K562 (cell line): ENCODE results near the gene UBE2R2.

Source experiments
- CC2D1A ChIP-seq: fragments of 450-650 bp; IDR thresholded peaks from 2 replicates; pipeline ENCODE4 v1.6.1; 2017; ENCODE audit warnings: mild to moderate bottlenecking
- CTCF ChIP-seq, 3 experiments: IDR thresholded peaks in 2 of 3; conservative IDR thresholded peaks in 1 of 3; 2 replicates each; pipeline ENCODE4 v1.5.1; 2011 to 2012; ENCODE audit warnings: low read length in 3 of 3, mild to moderate bottlenecking in 3 of 3, control low read depth in 2 of 3, improper control_type of control experiment in 1 of 3, inconsistent platforms in 1 of 3, low read depth in 1 of 3, mixed read lengths in 1 of 3, moderate library complexity in 1 of 3; ENCODE audit not compliant: insufficient read depth in 2 of 3
- E2F8 ChIP-seq: fragments of 450-650 bp; IDR thresholded peaks from 2 replicates; pipeline ENCODE4 v1.7.1; 2018; ENCODE audit warnings: mild to moderate bottlenecking, low read depth; ENCODE audit not compliant: partially characterized antibody
- HSF4 ChIP-seq: fragments of 250-450 bp; sonication (Bioruptor Pico); IDR thresholded peaks from 2 replicates; pipeline ENCODE4 v2.1.2; 2022; ENCODE audit warnings: mild to moderate bottlenecking, moderate library complexity, borderline replicate concordance
- NFIC ChIP-seq: fragments of 450-650 bp; IDR thresholded peaks from 2 replicates; pipeline ENCODE4 v1.6.1; 2017; ENCODE audit warnings: mild to moderate bottlenecking, inconsistent platforms
- POLR2A ChIP-seq: fragments of 450-650 bp; conservative IDR thresholded peaks from 2 replicates; pipeline ENCODE4 v1.6.1; 2016
- SRSF1 ChIP-seq: fragments of 200-400 bp; formaldehyde crosslinking; IDR thresholded peaks from 2 replicates; pipeline ENCODE4 v1.6.1; 2017; ENCODE audit warnings: mild to moderate bottlenecking, low read depth, low read length, moderate library complexity
- ZNF77 ChIP-seq: fragments of 250-450 bp; sonication (Bioruptor Pico); IDR thresholded peaks from 2 replicates; pipeline ENCODE4 v1.5.0; 2020

GRCh38 chr9:33878691-33879366, 61.9 kb downstream of the UBE2R2 start:
- TF ChIP-seq NFIC, result no peak
- TF ChIP-seq HSF4 (CRISPR knock-in tag), result no peak
- no peak for TF ChIP-seq CTCF (IDR thresholded peaks at IDR 0.05 in 2 of 3, conservative IDR thresholded peaks at IDR 0.05 in 1 of 3; ENCODE audit: insufficient read depth in 2 of 3, low read depth in 1 of 3, low read length in 3 of 3)
- TF ChIP-seq SRSF1, result no peak
- TF ChIP-seq ZNF77 (CRISPR knock-in tag), result no peak
- TF ChIP-seq E2F8, result no peak
- TF ChIP-seq CC2D1A, result no peak
- no peak for TF ChIP-seq POLR2A
